ENCODE results near the gene WDR59.

Gene WDR59

DNA sequence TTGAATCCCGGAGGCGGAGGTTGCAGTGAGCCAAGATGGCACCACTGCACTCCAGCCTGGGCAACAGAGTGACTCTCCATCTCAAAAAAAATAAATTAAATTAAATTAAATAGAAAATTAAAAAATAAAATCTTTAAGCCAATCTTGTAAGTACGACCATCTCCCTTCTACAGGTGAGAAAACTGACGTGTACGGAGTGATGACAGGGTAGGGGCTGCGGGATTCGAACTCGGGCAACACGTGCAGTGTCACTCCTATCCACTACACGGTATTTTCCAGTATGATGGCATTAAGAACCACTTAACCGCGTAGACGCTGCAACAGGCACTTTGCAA lies 762 bp downstream of the WDR59 start:
- no peak overlapping the region for H3K27ac ChIP-seq
- DNase-seq (ENCODE audit: low read depth, low spot score) = no peak

- DNase-seq (ENCODE audit: low read depth, low spot score) = no peak
- no peak overlapping the region for H3K27ac ChIP-seq
These were observed 2.7 kb downstream of the WDR59 start for GRCh38 chr16:74982256-74982655.

- H3K27ac ChIP-seq = no peak overlapping the region
These were observed 9.3 kb downstream of the WDR59 start for GRCh38 chr16:74975591-74975990.

DNA sequence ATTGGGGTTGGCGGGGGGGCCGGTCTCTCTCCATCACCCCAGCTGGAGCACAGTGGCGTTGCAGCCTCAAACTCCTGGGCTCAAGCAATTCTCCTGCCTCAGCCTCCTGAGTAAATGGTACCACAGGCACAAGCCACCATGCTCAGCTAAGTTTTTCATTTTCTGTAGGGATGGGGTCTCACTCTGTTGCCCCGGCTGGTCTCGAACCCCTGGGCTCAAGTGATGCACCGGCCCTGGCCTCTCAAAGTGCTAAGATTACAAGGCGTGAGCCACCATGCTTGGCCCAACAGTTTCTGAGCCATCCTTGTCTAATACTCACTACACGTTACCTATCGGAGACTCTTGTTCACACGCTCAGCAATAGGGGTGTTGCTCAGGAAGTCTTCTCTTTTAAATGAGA lies 11.6 kb downstream of the WDR59 start:
- DNase-seq (ENCODE audit: low read depth, low spot score) = no peak
- H3K27ac ChIP-seq = no peak overlapping the region

More at GRCh38 chr16:74975591-74975990, 9.3 kb downstream of the WDR59 start:
- no peak for DNase-seq (ENCODE audit: low read depth, low spot score)

GRCh38 chr16:74954763-74955162 lies 30.2 kb downstream of the WDR59 start:
- no peak overlapping the region for H3K27ac ChIP-seq

GRCh38 chr16:74951681-74952080 lies 33.2 kb downstream of the WDR59 start:
- DNase-seq (ENCODE audit: low read depth, low spot score) = no peak
- H3K27ac ChIP-seq = no peak overlapping the region

More at GRCh38 chr16:74954763-74955162, 30.2 kb downstream of the WDR59 start:
- no peak for DNase-seq (ENCODE audit: low read depth, low spot score)

GRCh38 chr16:74951206-74951605 lies 33.7 kb downstream of the WDR59 start:
- no peak overlapping the region for H3K27ac ChIP-seq

GRCh38 chr16:74950511-74950910 lies 34.4 kb downstream of the WDR59 start:
- DNase-seq (ENCODE audit: low read depth, low spot score) = no peak
- H3K27ac ChIP-seq = no peak overlapping the region

More at GRCh38 chr16:74951206-74951605, 33.7 kb downstream of the WDR59 start:
- no peak for DNase-seq (ENCODE audit: low read depth, low spot score)

- H3K27ac ChIP-seq = no peak overlapping the region
- no peak for DNase-seq (ENCODE audit: low read depth, low spot score)
These were observed 35.6 kb downstream of the WDR59 start for GRCh38 chr16:74949309-74949708.

DNA sequence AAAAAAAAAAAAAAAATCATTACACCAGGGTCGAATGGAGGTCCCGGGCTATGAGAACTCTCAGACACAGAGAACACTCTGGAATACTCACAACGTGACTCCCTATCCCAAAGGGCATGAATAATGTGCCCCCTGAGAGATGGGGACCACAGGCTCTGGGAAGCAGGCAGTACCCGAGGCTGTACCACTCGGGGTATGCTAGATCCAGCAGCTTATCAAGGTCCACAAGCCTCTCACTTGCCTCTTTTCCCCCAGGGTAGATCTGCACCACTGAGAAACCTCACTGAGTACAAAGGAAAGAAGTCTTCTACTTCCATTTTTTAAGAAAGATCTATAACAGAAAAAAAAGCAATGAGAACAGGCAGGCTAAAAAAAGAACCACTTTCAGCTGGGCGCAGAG lies 40.5 kb downstream of the WDR59 start:
- no peak for DNase-seq (ENCODE audit: low read depth, low spot score)
- no peak overlapping the region for H3K27ac ChIP-seq

- no peak for DNase-seq (ENCODE audit: low read depth, low spot score)
- H3K27ac ChIP-seq = no peak overlapping the region
These were observed 41.7 kb downstream of the WDR59 start for GRCh38 chr16:74942977-74943918.

GRCh38 chr16:74942566-74942965 lies 42.4 kb downstream of the WDR59 start:
- H3K27ac ChIP-seq = no peak overlapping the region
- DNase-seq (ENCODE audit: low read depth, low spot score) = no peak

GRCh38 chr16:74939688-74940087 lies 45.2 kb downstream of the WDR59 start:
- DNase-seq (ENCODE audit: low read depth, low spot score) = no peak
- H3K27ac ChIP-seq = no peak overlapping the region

- H3K27ac ChIP-seq = no peak overlapping the region
- DNase-seq (ENCODE audit: low read depth, low spot score) = peak; percentile 2
These were observed 47.9 kb downstream of the WDR59 start for GRCh38 chr16:74936902-74937560.

DNA sequence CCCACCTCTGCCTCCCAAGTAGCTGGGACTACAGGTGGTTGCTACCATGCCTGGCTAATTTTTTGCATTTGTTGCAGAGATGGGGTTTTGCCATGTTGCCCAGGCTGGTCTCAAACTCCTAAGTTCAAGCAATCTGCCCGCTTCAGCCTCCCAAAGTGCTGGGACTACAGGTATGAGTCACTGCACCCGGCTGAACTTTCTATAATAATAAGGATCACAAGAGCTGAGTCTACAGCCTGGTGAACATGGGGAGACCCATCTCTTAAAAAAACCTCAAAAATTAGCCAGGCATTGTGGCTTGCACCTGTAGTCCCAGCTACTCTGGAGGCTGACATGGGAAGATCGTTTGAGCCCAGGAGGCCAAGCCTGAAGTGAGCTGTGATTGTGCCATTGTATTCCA lies 53.5 kb downstream of the WDR59 start:
- DNase-seq (ENCODE audit: low read depth, low spot score) = no peak
- H3K27ac ChIP-seq = no peak overlapping the region

GRCh38 chr16:74929636-74930035 lies 55.3 kb downstream of the WDR59 start:
- no peak for DNase-seq (ENCODE audit: low read depth, low spot score)
- no peak overlapping the region for H3K27ac ChIP-seq

- no peak overlapping the region for H3K27ac ChIP-seq
- DNase-seq (ENCODE audit: low read depth, low spot score) = no peak
These were observed 58.1 kb downstream of the WDR59 start for GRCh38 chr16:74926805-74927204.

- no peak for DNase-seq (ENCODE audit: low read depth, low spot score)
- H3K27ac ChIP-seq = no peak overlapping the region
These were observed 61.0 kb downstream of the WDR59 start for GRCh38 chr16:74923766-74924460.

GRCh38 chr16:74922150-74923138 lies 62.5 kb downstream of the WDR59 start:
- no peak for DNase-seq (ENCODE audit: low read depth, low spot score)
- no peak overlapping the region for H3K27ac ChIP-seq

DNA sequence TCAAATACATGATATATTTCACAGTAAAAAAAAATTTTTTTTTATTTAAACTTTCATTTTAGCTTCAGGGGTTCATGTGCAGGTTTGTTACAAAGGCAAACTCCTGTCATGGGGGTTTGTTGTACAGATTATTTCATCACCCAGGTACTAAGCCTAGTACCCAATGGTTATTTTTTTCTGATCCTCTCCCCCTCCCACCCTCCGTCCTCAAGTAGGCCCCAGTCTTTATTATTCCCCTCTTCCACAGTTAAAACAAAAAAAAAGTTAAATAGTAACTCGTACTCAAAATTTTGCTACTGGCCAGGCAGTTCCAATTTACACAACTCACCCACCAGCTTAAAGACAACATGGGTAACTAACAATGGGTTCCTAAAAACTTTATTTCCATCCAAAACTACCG lies 63.9 kb downstream of the WDR59 start:
- no peak overlapping the region for H3K27ac ChIP-seq
- no peak for DNase-seq (ENCODE audit: low read depth, low spot score)

Measured in epithelial cell of prostate (primary cell).